ENCODE data around the gene PTPRT. TPM values are rescaled to one million over a fixed set of nuclear protein-coding genes. Genes with fewer than 3 reads are reported as not detected.

PTPRT gene
- polyA plus RNA-seq, 1 of the 3 experiments (the other 2 are of a cell fraction) = not detected

DNA sequence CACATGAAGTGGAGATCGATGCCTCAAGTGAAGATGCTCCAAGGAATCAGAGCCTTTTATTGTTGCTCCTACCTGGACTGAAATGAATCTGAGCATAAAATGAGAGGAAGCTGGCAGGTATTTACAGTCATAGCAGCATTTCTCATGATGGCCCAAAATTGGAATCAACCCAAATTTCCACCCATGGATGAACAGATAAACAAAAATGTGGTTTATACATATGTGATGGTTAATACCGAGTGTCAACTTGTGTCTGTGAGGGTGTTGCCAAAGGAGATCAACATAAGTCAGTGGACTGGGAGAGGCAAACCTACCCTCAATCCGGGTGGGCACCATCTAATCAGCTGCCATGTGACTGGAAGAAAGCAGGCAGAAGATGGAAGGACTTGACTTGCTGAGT, 178.2 kb downstream of the PTPRT start:
- POLR2A ChIA-PET = no interaction called here
- WGBS (ENCODE audit: low lambda C conversion rate) = 20% methylated on average over 3 of the region's 3 CpGs

More for the DNA sequence above, 178.2 kb downstream of the PTPRT start:
- Histone ChIP-seq H3K79me2 (ENCODE audit: insufficient read depth) (no peaks in the 10 kb centered on the region), H3K4me3 (ENCODE audit: low read depth in 2 of 2, low read length in 1 of 2) (no peak overlapping the region), H3K27ac (ENCODE audit: low read depth in 2 of 2, low read length in 1 of 2) (no peak overlapping the region), H2AFZ (ENCODE audit: low read depth) (no peak overlapping the region), H3F3A (replicated peaks; ENCODE audit: insufficient read depth) (no peaks in the 10 kb centered on the region), H3K27me3 (ENCODE audit: insufficient read depth) (no peaks in the 10 kb centered on the region), H3K9me2 (no peaks in the 10 kb centered on the region), H3K36me3 (replicated peaks in 1 of 2; ENCODE audit: control insufficient read depth in 1 of 2, insufficient read depth in 2 of 2, low read length in 1 of 2) (no peaks in the 10 kb centered on the region), H4K20me1 (ENCODE audit: insufficient read depth) (no peaks in the 10 kb centered on the region), H3K9me3 (peaks cover 5% of the 10 kb centered on the region; the same call in 1 of the 2 replicates), H3K4me2 (no peak overlapping the region), H3K9ac (no peak overlapping the region), H3K4me1 (ENCODE audit: control insufficient read depth in 1 of 2, insufficient read depth in 2 of 2, low read depth in 1 of 2, low read length in 1 of 2) (no peaks in the 10 kb centered on the region; a peak in 1 of 4 replicates)
- CTCF ChIA-PET = no interaction called here
- no peak for TF ChIP-seq FOXJ3 (CRISPR knock-in tag; IDR thresholded peaks at IDR 0.05)
- no peak for TF ChIP-seq SIN3A (IDR thresholded peaks at IDR 0.05; ENCODE audit: borderline replicate concordance, low read depth, low read length)
- TF ChIP-seq FOSL2 (IDR thresholded peaks at IDR 0.05; ENCODE audit: borderline replicate concordance, low read depth) = no peak
- TF ChIP-seq, protein P1, sequence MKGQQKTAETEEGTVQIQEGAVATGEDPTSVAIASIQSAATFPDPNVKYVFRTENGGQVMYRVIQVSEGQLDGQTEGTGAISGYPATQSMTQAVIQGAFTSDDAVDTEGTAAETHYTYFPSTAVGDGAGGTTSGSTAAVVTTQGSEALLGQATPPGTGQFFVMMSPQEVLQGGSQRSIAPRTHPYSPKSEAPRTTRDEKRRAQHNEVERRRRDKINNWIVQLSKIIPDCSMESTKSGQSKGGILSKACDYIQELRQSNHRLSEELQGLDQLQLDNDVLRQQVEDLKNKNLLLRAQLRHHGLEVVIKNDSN (IDR thresholded peaks at IDR 0.05; ENCODE audit: borderline replicate concordance, low read depth) = no peak
- TF ChIP-seq RCOR1 (IDR thresholded peaks at IDR 0.05; ENCODE audit: low read length) = no peak
- no peak for TF ChIP-seq GATA2 (CRISPR knock-in tag; IDR thresholded peaks at IDR 0.05)
- no peak for TF ChIP-seq MEF2A (IDR thresholded peaks at IDR 0.05; ENCODE audit: borderline replicate concordance, low read depth)
- TF ChIP-seq, protein P2, sequence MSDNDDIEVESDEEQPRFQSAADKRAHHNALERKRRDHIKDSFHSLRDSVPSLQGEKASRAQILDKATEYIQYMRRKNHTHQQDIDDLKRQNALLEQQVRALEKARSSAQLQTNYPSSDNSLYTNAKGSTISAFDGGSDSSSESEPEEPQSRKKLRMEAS (IDR thresholded peaks at IDR 0.05; ENCODE audit: low read depth) = no peak
- TF ChIP-seq EZH2phosphoT487 (IDR thresholded peaks at IDR 0.05; ENCODE audit: borderline replicate concordance, low read depth) = no peak
- TF ChIP-seq CHD2 (IDR thresholded peaks at IDR 0.05; ENCODE audit: low read length, partially characterized antibody) = no peak
- TF ChIP-seq RAD21 (IDR thresholded peaks at IDR 0.05; ENCODE audit: low read length) = no peak
- no peak for TF ChIP-seq POLR2AphosphoS5 (IDR thresholded peaks at IDR 0.05; ENCODE audit: low read depth, low read length)
- TF ChIP-seq, protein P3, sequence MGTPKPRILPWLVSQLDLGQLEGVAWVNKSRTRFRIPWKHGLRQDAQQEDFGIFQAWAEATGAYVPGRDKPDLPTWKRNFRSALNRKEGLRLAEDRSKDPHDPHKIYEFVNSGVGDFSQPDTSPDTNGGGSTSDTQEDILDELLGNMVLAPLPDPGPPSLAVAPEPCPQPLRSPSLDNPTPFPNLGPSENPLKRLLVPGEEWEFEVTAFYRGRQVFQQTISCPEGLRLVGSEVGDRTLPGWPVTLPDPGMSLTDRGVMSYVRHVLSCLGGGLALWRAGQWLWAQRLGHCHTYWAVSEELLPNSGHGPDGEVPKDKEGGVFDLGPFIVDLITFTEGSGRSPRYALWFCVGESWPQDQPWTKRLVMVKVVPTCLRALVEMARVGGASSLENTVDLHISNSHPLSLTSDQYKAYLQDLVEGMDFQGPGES (IDR thresholded peaks at IDR 0.05; ENCODE audit: low read depth, low read length) = no peak
- no peak for TF ChIP-seq ELF1 (IDR thresholded peaks at IDR 0.05)
- TF ChIP-seq, protein P4, sequence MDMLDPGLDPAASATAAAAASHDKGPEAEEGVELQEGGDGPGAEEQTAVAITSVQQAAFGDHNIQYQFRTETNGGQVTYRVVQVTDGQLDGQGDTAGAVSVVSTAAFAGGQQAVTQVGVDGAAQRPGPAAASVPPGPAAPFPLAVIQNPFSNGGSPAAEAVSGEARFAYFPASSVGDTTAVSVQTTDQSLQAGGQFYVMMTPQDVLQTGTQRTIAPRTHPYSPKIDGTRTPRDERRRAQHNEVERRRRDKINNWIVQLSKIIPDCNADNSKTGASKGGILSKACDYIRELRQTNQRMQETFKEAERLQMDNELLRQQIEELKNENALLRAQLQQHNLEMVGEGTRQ (IDR thresholded peaks at IDR 0.05; ENCODE audit: borderline replicate concordance, low read depth, low read length) = no peak
- TF ChIP-seq TCF12 (IDR thresholded peaks at IDR 0.05) = no peak
- no peak for TF ChIP-seq RXRA (IDR thresholded peaks at IDR 0.05; ENCODE audit: borderline replicate concordance, low read depth)
- no peak for TF ChIP-seq FOXM1 (IDR thresholded peaks at IDR 0.05; ENCODE audit: low read depth)
- TF ChIP-seq ZBTB33 (IDR thresholded peaks at IDR 0.05; ENCODE audit: borderline replicate concordance, low read depth) = no peak
- no peak for DNase-seq

Measured in SK-N-SH (cell line).